Measurements from ENCODE around the gene PDE3B.

DNA sequence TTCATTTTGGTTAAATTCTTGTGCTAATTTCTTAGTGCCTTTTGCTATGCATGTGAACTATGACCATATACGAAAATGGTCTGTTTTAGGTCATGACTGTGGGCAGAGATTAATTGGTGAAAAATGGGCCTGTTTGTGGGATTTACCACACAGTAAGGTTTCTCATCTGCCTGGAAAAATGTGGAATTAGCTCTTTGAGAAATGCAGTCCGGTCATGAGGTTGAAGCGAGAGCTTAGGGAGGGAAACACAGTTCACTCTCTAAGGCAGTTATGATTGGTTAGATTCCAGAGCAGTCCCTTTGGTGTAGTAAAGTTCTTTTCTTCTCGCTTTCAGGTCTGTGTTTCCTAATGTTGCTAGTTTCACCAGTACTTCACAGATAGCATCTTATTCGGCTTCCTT lies 1.2 kb upstream of the PDE3B start:
- no peak for TF ChIP-seq CTCF (IDR thresholded peaks at IDR 0.05)
- no peak for TF ChIP-seq POLR2AphosphoS5 (IDR thresholded peaks at IDR 0.05)

All from breast epithelium (tissue), 3 donors.